Stomach (tissue), 9 donors: ENCODE measurements around the gene PRRX1. TPM values are rescaled to one million over a fixed set of nuclear protein-coding genes. Genes with fewer than 3 reads are reported as not detected.

Experiments
- DNase-seq, 2 donors: peaks; one replicate each; pipeline versions ENCODE4 v3.0.0 to v3.0.0-alpha.2; 2013 to 2019
- H3K27ac ChIP-seq, 5 donors: fragments of 200-600 bp in 4 of 5; sonication (generic) in 4 of 5; one replicate each; pipeline ENCODE4 v1.5.1; 2013 to 2019; ENCODE audit warnings: mild to moderate bottlenecking in 1 of 5, moderate library complexity in 1 of 5
- H3K27me3 ChIP-seq, 3 donors: fragments of 200-600 bp; sonication (generic); one replicate each; pipeline ENCODE4 v1.5.1; 2017 to 2019; ENCODE audit warnings: mixed run types in 1 of 3
- H3K36me3 ChIP-seq, 4 donors: fragments of 200-600 bp; sonication (generic); 1 replicate in 3 of 4; 2 replicates in 1 of 4; pipeline ENCODE4 v1.5.1; 2016 to 2019
- H3K4me1 ChIP-seq, 4 donors: fragments of 200-600 bp; sonication (generic); one replicate each; pipeline ENCODE4 v1.5.1; 2016 to 2019
- H3K4me3 ChIP-seq, 4 donors: fragments of 200-600 bp; sonication (generic) in 3 of 4; one replicate each; pipeline ENCODE4 v1.5.1; 2016 to 2019; ENCODE audit warnings: mild to moderate bottlenecking in 1 of 4
- H3K9me3 ChIP-seq, 4 donors: fragments of 200-600 bp; sonication (generic); one replicate each; pipeline ENCODE4 v1.5.1; 2016 to 2019
- EP300 ChIP-seq: sonication (generic); formaldehyde crosslinking; IDR thresholded peaks from one replicate; pipeline ENCODE4 v1.6.1; 2017; ENCODE audit warnings: antibody characterized with exemption
- POLR2A ChIP-seq, 4 donors: fragments of 450-650 bp; IDR thresholded peaks; one replicate each; pipeline ENCODE4 v1.6.1; 2016; ENCODE audit warnings: antibody characterized with exemption in 4 of 4, control low read depth in 2 of 4, mild to moderate bottlenecking in 1 of 4, moderate library complexity in 1 of 4
- POLR2AphosphoS5 ChIP-seq, 3 donors: sonication (generic); formaldehyde crosslinking; IDR thresholded peaks; one replicate each; pipeline ENCODE4 v1.6.1; 2016; ENCODE audit warnings: antibody characterized with exemption in 3 of 3
- WGBS, 5 donors: extraction: QIAGEN DNeasy Blood & Tissue Kit in 3 of 5; methylation state at CpG; one replicate each; pipeline versions ENCODE4 v1.1.5 to v1.1.7; 2013 to 2018; 5-methylcytosine and 5-hydroxymethylcytosine counted together
- intact Hi-C: fragments of 100-400 bp; cut with DNase I; formaldehyde crosslinking; loops from one replicate; pipeline ENCODE4 v1.15.1; 2023; ENCODE audit warnings: low total_unique reads
- polyA plus RNA-seq, 3 donors: library from polyadenylated mRNA; stranded (reverse); fragments of 200-250 nt; gene quantifications; one replicate each; pipeline ENCODE4 v1.2.3, GENCODE V29; 2013
- total RNA-seq, 5 donors: library from RNA; depleted of rRNA; stranded (reverse); fragments of >200 nt; gene quantifications; one replicate each; pipeline versions ENCODE4 v1.1.0 to v1.2.3, GENCODE V29; 2014 to 2016
- TF ChIP-seq, protein P1 (sequence below), 7 experiments: fragments of 450-650 bp in 4 of 7; fragments of 200-600 bp in 3 of 7; sonication (generic) in 3 of 7; IDR thresholded peaks; one replicate each; pipeline ENCODE4 v1.5.1; 2016 to 2019; ENCODE audit warnings: antibody characterized with exemption in 7 of 7, control low read depth in 2 of 7, mild to moderate bottlenecking in 1 of 7
- donor health status: healthy with polysubstance abuse.
- donor health status: Bipolar disorder and iron deficiency.
- donor health status: healthy.

The PRRX1 gene
- total and polyA plus RNA-seq, 8 donors: 0.45 to 8.3 (median 1.3) TPM

DNA sequence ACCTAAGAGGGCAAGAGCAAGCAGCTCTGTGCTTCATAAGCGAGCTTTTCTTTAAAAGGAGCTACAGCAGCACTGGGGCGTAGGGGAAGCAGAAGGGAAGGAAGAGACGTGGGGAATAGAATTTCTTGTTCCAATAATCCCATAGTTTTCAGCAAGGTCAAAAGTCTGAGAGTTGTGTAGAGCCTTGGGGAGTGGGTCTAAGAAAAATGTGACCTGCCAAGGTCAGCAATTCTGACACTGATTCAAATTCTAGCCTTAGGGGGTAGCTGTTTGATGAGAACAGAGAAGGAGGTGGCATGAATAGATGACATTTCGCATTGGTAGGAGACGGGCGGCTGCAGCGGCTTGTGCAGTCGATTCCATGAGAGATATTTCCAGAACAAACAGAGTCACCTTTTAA is 22.4 kb downstream of the PRRX1 start:
- H3K9me3 ChIP-seq: no peaks in the 10 kb centered on the region
- peaks cover 0 to 11% (median 0%) of the 10 kb centered on the region in 3 donors for H3K27me3 ChIP-seq
- TF ChIP-seq EP300: no peak
- TF ChIP-seq, protein P1, sequence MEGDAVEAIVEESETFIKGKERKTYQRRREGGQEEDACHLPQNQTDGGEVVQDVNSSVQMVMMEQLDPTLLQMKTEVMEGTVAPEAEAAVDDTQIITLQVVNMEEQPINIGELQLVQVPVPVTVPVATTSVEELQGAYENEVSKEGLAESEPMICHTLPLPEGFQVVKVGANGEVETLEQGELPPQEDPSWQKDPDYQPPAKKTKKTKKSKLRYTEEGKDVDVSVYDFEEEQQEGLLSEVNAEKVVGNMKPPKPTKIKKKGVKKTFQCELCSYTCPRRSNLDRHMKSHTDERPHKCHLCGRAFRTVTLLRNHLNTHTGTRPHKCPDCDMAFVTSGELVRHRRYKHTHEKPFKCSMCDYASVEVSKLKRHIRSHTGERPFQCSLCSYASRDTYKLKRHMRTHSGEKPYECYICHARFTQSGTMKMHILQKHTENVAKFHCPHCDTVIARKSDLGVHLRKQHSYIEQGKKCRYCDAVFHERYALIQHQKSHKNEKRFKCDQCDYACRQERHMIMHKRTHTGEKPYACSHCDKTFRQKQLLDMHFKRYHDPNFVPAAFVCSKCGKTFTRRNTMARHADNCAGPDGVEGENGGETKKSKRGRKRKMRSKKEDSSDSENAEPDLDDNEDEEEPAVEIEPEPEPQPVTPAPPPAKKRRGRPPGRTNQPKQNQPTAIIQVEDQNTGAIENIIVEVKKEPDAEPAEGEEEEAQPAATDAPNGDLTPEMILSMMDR (IDR thresholded peaks at IDR 0.05): no peak
- no peak for TF ChIP-seq POLR2A (IDR thresholded peaks at IDR 0.05)
- TF ChIP-seq POLR2AphosphoS5 (IDR thresholded peaks at IDR 0.05): no peak
- DNase-seq: no peak
- WGBS, 5 donors: 81 to 86% (median 86%) methylated on average over 8 of the region's 8 CpGs
- intact Hi-C loops: no loop called here
- H3K4me3 ChIP-seq: no peak overlapping the region
- H3K27ac ChIP-seq: no peak overlapping the region
- no peaks in the 10 kb centered on the region for H3K4me1 ChIP-seq
- H3K36me3 ChIP-seq: no peaks in the 10 kb centered on the region

DNA sequence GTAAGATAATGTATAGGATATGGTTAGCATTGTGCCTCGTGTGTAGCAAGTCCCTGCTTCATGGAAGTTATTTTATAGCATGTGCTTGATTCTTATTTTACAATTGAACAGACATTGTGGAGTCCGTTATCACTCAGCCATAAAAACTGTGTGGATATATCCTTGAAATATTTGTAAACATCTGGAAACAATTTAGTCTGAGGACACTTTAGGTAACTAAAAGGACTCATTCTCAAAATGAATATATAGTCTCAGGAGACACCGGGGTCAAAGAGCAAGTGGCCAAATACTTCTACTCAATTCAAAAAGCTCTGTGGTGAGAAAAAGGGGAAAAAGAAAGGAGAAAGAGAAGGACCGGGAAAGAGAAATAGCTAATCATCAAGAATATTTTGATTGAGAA is 23.7 kb downstream of the PRRX1 start:
- intact Hi-C loops: no loop called here

DNA sequence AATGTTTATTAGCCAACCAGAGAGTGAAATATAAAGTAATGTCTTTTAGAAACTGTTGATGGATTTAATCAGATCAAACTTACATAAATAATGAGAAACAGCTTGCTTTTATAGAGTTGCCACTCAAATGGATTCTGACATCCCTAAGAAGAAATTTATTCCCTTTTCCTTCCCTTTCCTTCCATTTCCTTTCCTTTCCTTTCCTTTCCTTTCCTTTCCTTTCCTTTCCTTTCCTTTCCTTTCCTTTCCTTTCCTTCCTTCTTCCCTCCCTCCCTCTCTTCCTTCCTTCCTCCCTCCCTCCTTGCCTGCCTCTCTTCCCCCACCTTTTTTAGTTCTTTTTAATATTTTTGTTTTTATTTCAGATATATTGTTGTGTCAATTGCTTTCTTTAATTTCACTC is 27.3 kb downstream of the PRRX1 start:
- no peak for TF ChIP-seq EP300
- TF ChIP-seq, protein P1 (IDR thresholded peaks at IDR 0.05): no peak
- intact Hi-C loops: no loop called here
- no peaks in the 10 kb centered on the region for H3K4me1 ChIP-seq
- no peaks in the 10 kb centered on the region for H3K9me3 ChIP-seq
- no peaks in the 10 kb centered on the region for H3K36me3 ChIP-seq
- H3K27me3 ChIP-seq: no peaks in the 10 kb centered on the region
- no peak overlapping the region for H3K4me3 ChIP-seq
- H3K27ac ChIP-seq: no peak overlapping the region
- no peak for DNase-seq

More for the DNA sequence above, 23.7 kb downstream of the PRRX1 start:
- Histone ChIP-seq H3K36me3 (no peaks in the 10 kb centered on the region), H3K27ac (no peak overlapping the region), H3K27me3 (peaks cover 0 to 11% (median 0%) of the 10 kb centered on the region in 3 donors), H3K9me3 (no peaks in the 10 kb centered on the region), H3K4me1 (no peaks in the 10 kb centered on the region), H3K4me3 (no peak overlapping the region)
- 76 to 86% (median 82%) methylated on average over 4 of the region's 4 CpGs for WGBS, 5 donors
- TF ChIP-seq, protein P1 (IDR thresholded peaks at IDR 0.05): no peak
- TF ChIP-seq POLR2A (IDR thresholded peaks at IDR 0.05) (no peak), POLR2AphosphoS5 (IDR thresholded peaks at IDR 0.05) (no peak), EP300 (no peak)
- no peak for DNase-seq

DNA sequence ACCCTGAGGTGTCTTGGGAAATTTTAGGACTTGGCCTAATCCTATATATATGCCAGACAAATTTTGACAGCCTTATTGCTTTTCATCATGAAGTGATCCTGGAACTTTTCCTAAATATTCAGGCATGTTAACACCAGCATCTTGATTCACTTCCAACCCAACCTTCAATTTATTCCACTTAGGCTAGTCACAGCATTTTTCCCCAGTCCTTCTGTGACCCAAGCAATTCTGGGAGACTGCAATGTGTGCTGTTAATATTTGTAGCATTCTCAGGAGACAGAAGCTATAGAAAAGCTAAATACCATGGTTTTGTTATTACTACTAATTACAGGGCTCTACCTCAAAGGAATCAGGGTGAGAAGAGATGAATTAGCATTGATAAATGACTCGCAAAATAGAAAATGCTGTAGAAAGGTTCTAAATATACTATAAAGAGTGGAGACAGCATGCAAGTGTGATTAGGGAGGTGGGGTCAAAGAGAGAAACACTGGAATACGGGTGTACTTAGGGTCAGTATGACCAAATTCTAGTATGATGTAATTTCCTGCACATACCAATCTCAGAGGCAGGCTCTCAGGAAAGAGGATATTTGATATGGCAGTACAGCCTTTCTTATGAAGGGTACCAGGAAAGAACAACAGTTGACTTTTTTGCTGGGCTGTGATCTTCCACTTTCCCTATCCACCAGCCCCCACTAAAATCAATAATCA is 29.1 kb downstream of the PRRX1 start:
- no peak for DNase-seq
- Histone ChIP-seq H3K27me3 (no peaks in the 10 kb centered on the region), H3K4me1 (no peaks in the 10 kb centered on the region), H3K36me3 (no peaks in the 10 kb centered on the region), H3K9me3 (no peaks in the 10 kb centered on the region), H3K4me3 (no peak overlapping the region), H3K27ac (peak overlapping the region in 1 of 5 donors; percentile 15)
- intact Hi-C loops: no loop called here
- 54 to 68% (median 60%) methylated on average over 2 of the region's 2 CpGs for WGBS, 5 donors
- TF ChIP-seq POLR2AphosphoS5 (IDR thresholded peaks at IDR 0.05) (no peak), POLR2A (IDR thresholded peaks at IDR 0.05) (no peak), EP300 (no peak)
- TF ChIP-seq, protein P1 (IDR thresholded peaks at IDR 0.05): no peak
